Measurements from ENCODE around the gene PMF1. TPM values are rescaled to one million over a fixed set of nuclear protein-coding genes. Genes with fewer than 3 reads are reported as not detected.

PMF1 gene
- total RNA-seq, 1 donor from 2014 or later, result 26.5 TPM

- DNase-seq (ENCODE audit: low spot score in 2 of 2) (no peak), FAIRE-seq (no peak)
Measured at GRCh38 chr1:156259805-156260204, 47.0 kb downstream of the PMF1 start.

- DNase-seq (ENCODE audit: low spot score in 2 of 2) (no peak), FAIRE-seq (no peak)
Measured at GRCh38 chr1:156260896-156261295, 48.1 kb downstream of the PMF1 start.

- DNase-seq (ENCODE audit: low spot score in 2 of 2) (no peak), FAIRE-seq (no peak)
Measured at GRCh38 chr1:156262461-156263287, 49.9 kb downstream of the PMF1 start.

GRCh38 chr1:156263288-156263655, 50.5 kb downstream of the PMF1 start:
- no peak for FAIRE-seq
- no peak for DNase-seq (ENCODE audit: low spot score in 2 of 2)

- no peak for FAIRE-seq
Measured at GRCh38 chr1:156266051-156266450, 53.2 kb downstream of the PMF1 start.

GRCh38 chr1:156268336-156268735, 55.5 kb downstream of the PMF1 start:
- FAIRE-seq, result no peak

More at GRCh38 chr1:156266051-156266450, 53.2 kb downstream of the PMF1 start:
- DNase-seq (ENCODE audit: low spot score in 2 of 2), result no peak

GRCh38 chr1:156270314-156270713, 57.5 kb downstream of the PMF1 start:
- FAIRE-seq, result no peak

More at GRCh38 chr1:156268336-156268735, 55.5 kb downstream of the PMF1 start:
- no peak for DNase-seq (ENCODE audit: low spot score in 2 of 2)

GRCh38 chr1:156276532-156276931, 63.7 kb downstream of the PMF1 start:
- FAIRE-seq (no peak), DNase-seq (ENCODE audit: low spot score in 2 of 2) (no peak)

More at GRCh38 chr1:156270314-156270713, 57.5 kb downstream of the PMF1 start:
- DNase-seq (ENCODE audit: low spot score in 2 of 2), result no peak

- DNase-seq (ENCODE audit: low spot score in 2 of 2) (no peak), FAIRE-seq (no peak)
Measured at GRCh38 chr1:156276966-156277381, 64.2 kb downstream of the PMF1 start.

- DNase-seq (ENCODE audit: low spot score in 2 of 2) (no peak), FAIRE-seq (no peak)
Measured at GRCh38 chr1:156279837-156280236, 67.0 kb downstream of the PMF1 start.

- peak in 1 of 2 donors; percentile 39 for DNase-seq (ENCODE audit: low spot score in 2 of 2)
- FAIRE-seq, result no peak
Measured at GRCh38 chr1:156281281-156281680, 68.5 kb downstream of the PMF1 start.

GRCh38 chr1:156281693-156282478, 69.1 kb downstream of the PMF1 start:
- no peak for DNase-seq (ENCODE audit: low spot score in 2 of 2)
- no peak for FAIRE-seq

- DNase-seq (ENCODE audit: low spot score in 2 of 2), result peak; percentile 90 to 94
- FAIRE-seq, result no peak
Measured at GRCh38 chr1:156282479-156283222, 69.8 kb downstream of the PMF1 start, which contains the start of gene SMG5. SMG5 (minus strand) TSS chr1:156282825; CDS start chr1:156282680, 145 bp downstream.

- no peak for FAIRE-seq
- DNase-seq (ENCODE audit: low spot score in 2 of 2), result no peak
Measured at GRCh38 chr1:156283521-156283920, 70.7 kb downstream of the PMF1 start.

GRCh38 chr1:156284112-156284511, 71.3 kb downstream of the PMF1 start, which contains the start of gene TMEM79:
TMEM79 (plus strand) TSS chr1:156284325; CDS start chr1:156285227, 902 bp downstream.
- FAIRE-seq (no peak), DNase-seq (ENCODE audit: low spot score in 2 of 2) (no peak)

- DNase-seq (ENCODE audit: low spot score in 2 of 2), result no peak
- no peak for FAIRE-seq
Measured at GRCh38 chr1:156284757-156285156, 72.0 kb downstream of the PMF1 start.

- DNase-seq (ENCODE audit: low spot score in 2 of 2), result no peak
- no peak for FAIRE-seq
Measured at GRCh38 chr1:156285437-156285836, 72.6 kb downstream of the PMF1 start.

- FAIRE-seq (no peak), DNase-seq (ENCODE audit: low spot score in 2 of 2) (no peak)
Measured at GRCh38 chr1:156286061-156286460, 73.3 kb downstream of the PMF1 start.
